Chondrocyte (in vitro differentiated cells): ENCODE measurements around the gene PCSK4. TPM values are rescaled to one million over a fixed set of nuclear protein-coding genes. Genes with fewer than 3 reads are reported as not detected.

Experiments
- DNase-seq: peaks from one replicate; pipeline ENCODE4 v3.0.0; 2021; ENCODE audit warnings: mixed read lengths, low spot score
- H3K27ac Mint-ChIP-seq: one replicate; pipeline ENCODE4 v1.8.0; 2021; ENCODE audit warnings: mild to moderate bottlenecking, moderate library complexity, mixed read lengths; ENCODE audit not compliant: unreplicated experiment
- H3K27me3 Mint-ChIP-seq: 2 replicates; pipeline ENCODE4 v1.8.0; 2021; ENCODE audit warnings: low read depth, mixed read lengths
- H3K36me3 Mint-ChIP-seq: 2 replicates; pipeline ENCODE4 v1.8.0; 2021; ENCODE audit warnings: low read depth, mixed read lengths
- H3K4me1 Mint-ChIP-seq: 2 replicates; pipeline ENCODE4 v1.8.0; 2021; ENCODE audit warnings: low read depth, mild to moderate bottlenecking, mixed read lengths
- H3K4me3 Mint-ChIP-seq: one replicate; pipeline ENCODE4 v1.8.0; 2021; ENCODE audit warnings: mild to moderate bottlenecking, moderate library complexity, mixed read lengths; ENCODE audit not compliant: unreplicated experiment
- H3K9me3 Mint-ChIP-seq: 2 replicates; pipeline ENCODE4 v1.8.0; 2021; ENCODE audit warnings: low read depth, mixed read lengths
- total RNA-seq: library from RNA; stranded (reverse); gene quantifications from 3 replicates; pipeline ENCODE4 v1.2.1, GENCODE V29; 2021
- TF ChIP-seq, protein P1 (sequence below): fragments of 200-600 bp; sonication (generic); IDR thresholded peaks from 2 replicates; pipeline ENCODE4 v1.5.0; 2021; ENCODE audit warnings: antibody characterized with exemption, mild to moderate bottlenecking, moderate library complexity

The PCSK4 gene
- total RNA-seq, 1 donor from 2014 or later: 3.9 TPM

GRCh38 chr19:1438933-1439354 lies 51.2 kb downstream of the PCSK4 start:
- Mint-ChIP-seq H3K27me3 (no peaks in the 10 kb centered on the region), H3K4me1 (peaks cover 28% of the 10 kb centered on the region), H3K4me3 (peak overlapping the region; percentile 97), H3K9me3 (no peaks in the 10 kb centered on the region), H3K27ac (peak overlapping the region; percentile 78), H3K36me3 (peaks cover 13% of the 10 kb centered on the region)
- TF ChIP-seq, protein P1, sequence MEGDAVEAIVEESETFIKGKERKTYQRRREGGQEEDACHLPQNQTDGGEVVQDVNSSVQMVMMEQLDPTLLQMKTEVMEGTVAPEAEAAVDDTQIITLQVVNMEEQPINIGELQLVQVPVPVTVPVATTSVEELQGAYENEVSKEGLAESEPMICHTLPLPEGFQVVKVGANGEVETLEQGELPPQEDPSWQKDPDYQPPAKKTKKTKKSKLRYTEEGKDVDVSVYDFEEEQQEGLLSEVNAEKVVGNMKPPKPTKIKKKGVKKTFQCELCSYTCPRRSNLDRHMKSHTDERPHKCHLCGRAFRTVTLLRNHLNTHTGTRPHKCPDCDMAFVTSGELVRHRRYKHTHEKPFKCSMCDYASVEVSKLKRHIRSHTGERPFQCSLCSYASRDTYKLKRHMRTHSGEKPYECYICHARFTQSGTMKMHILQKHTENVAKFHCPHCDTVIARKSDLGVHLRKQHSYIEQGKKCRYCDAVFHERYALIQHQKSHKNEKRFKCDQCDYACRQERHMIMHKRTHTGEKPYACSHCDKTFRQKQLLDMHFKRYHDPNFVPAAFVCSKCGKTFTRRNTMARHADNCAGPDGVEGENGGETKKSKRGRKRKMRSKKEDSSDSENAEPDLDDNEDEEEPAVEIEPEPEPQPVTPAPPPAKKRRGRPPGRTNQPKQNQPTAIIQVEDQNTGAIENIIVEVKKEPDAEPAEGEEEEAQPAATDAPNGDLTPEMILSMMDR: no peak
- no peak for DNase-seq

DNA sequence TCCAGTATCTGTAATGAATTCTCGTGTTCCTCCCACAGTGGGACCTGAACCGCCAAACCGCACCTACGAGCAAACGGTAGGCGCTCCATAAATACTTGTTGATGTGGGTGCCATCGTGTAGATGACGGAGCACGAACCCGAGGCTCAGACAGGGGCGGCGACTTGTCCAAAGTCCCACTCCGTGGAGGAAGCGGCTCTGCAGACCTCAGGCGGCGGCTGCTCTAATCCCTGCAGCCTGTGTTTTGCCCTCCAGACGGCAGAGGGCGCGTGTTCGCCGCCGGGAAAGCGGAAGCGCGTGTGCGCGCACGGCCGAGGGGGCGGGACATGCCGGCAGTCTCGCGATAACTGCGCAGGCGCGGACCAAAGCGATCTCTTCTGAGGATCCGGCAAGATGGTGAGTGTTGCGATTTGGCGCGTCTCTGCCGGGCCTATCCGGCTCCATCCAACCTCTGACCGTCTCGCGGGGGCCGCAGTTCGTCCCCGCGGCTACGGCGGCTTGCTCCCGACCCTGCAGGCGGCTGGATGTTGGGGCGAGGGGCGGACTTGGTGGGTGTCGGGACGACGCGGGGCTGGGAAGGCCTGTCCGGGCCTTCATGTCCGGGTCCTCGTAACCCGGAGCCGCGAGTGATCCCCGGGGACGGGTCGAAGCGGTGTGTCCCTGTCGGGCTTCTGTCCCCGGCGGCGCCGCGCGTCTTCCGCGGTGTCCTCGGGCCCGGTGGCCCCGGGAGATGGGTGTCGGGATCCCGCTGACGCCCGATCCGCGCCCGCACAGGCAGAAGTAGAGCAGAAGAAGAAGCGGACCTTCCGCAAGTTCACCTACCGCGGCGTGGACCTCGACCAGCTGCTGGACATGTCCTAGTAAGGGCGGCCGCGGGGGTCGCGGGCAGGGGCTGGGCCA lies 51.9 kb downstream of the PCSK4 start, which contains the start of gene RPS15:
RPS15 (plus strand) TSS at position 362 of the 898 bp plus-strand sequence; CDS start at position 392, 30 bp downstream.
- H3K4me1 Mint-ChIP-seq: peaks cover 25% of the 10 kb centered on the region
- no peaks in the 10 kb centered on the region for H3K9me3 Mint-ChIP-seq
- H3K27ac Mint-ChIP-seq: peak within 1 kb of the TSS; percentile 100
- TF ChIP-seq, protein P1: peak; percentile 89
- H3K4me3 Mint-ChIP-seq: peak within 1 kb of the TSS; percentile 97
- no peaks in the 10 kb centered on the region for H3K27me3 Mint-ChIP-seq
- peaks cover 13% of the 10 kb centered on the region for H3K36me3 Mint-ChIP-seq
- DNase-seq: peak; percentile 98

GRCh38 chr19:1437609-1438008 lies 52.5 kb downstream of the PCSK4 start:
- TF ChIP-seq, protein P1: no peak
- H3K4me1 Mint-ChIP-seq: peaks cover 25% of the 10 kb centered on the region
- peaks cover 15% of the 10 kb centered on the region for H3K36me3 Mint-ChIP-seq
- H3K4me3 Mint-ChIP-seq: no peak overlapping the region
- H3K9me3 Mint-ChIP-seq: no peaks in the 10 kb centered on the region
- peak overlapping the region; percentile 100 for H3K27ac Mint-ChIP-seq
- no peaks in the 10 kb centered on the region for H3K27me3 Mint-ChIP-seq
- no peak for DNase-seq

DNA sequence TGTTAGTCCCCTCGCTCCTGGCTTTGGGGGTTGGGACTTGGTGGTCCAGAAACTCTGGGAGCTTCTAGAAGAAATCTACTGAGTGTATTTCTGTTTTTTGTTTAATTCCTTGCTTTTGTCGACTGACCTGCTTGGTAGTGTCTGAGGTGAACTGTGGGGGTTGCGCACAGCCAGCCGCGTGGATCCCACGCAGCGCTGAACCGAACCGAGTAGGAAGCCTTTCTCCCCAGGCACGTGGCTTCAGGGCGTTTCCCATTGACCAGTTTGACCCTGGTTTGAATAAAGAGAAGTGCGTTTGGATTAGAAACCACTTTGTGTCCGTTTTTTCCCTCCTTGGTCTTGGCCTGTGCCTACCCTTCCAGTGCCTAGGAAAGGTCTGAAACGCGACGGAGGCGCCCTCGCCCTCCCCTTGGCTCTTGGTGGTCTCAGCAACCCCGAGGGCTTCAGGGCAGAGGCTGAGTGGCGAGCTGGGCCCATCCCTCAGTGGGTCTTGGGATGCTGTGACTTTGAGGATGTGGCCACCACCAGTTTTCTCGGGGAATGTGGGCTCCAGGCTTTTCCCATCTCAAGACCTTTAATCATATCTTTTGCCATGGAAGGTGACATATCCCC lies 54.7 kb downstream of the PCSK4 start:
- no peak overlapping the region for H3K4me3 Mint-ChIP-seq
- H3K9me3 Mint-ChIP-seq: no peaks in the 10 kb centered on the region
- no peak overlapping the region for H3K27ac Mint-ChIP-seq
- H3K36me3 Mint-ChIP-seq: peaks cover 8% of the 10 kb centered on the region
- no peaks in the 10 kb centered on the region for H3K27me3 Mint-ChIP-seq
- TF ChIP-seq, protein P1: no peak
- peaks cover 19% of the 10 kb centered on the region for H3K4me1 Mint-ChIP-seq
- no peak for DNase-seq

DNA sequence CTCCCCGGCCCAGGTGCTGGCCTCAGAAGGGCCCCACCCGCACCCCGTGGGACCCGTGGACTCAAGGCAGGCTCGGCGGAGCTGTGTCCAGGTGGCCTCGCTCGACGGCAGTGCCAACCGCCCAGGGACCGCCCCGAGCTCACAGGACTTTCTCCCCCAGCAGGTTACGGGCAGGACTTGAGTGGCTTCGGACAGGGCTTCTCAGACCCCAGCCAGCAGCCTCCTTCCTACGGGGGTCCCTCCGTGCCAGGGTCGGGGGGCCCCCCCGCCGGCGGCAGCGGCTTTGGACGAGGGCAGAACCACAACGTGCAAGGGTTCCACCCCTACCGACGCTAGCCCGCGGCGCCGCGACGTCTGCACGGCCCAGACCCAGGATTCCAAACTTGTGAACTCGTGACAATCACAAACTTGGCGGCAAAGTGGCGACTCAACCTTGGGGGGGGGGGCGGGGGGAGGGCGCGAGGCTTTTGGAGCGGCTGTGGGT lies 55.5 kb downstream of the PCSK4 start:
- no peaks in the 10 kb centered on the region for H3K9me3 Mint-ChIP-seq
- no peaks in the 10 kb centered on the region for H3K27me3 Mint-ChIP-seq
- TF ChIP-seq, protein P1: no peak
- no peak overlapping the region for H3K27ac Mint-ChIP-seq
- DNase-seq: no peak
- peaks cover 5% of the 10 kb centered on the region for H3K36me3 Mint-ChIP-seq
- H3K4me1 Mint-ChIP-seq: peaks cover 12% of the 10 kb centered on the region
- H3K4me3 Mint-ChIP-seq: no peak overlapping the region
